Caco-2 (cell line): Measurements from ENCODE around the gene SYPL2. TPM values are rescaled to one million over a fixed set of nuclear protein-coding genes. Genes with fewer than 3 reads are reported as not detected.

Experiments used
- BruUV-seq: library from RNA; stranded (reverse); fragments of 400-500 nt; replicated peaks from 2 replicates; lab custom pipeline; 2021; lab: Mats Ljungman, UMichigan
- CTCF ChIA-PET: fragments of 300-600 bp; sonication (Branson Sonifier 250); formaldehyde crosslinking; loops from one replicate; lab custom pipeline; 2022; ENCODE audit warnings: antibody characterized with exemption; lab: Charles Lee
- POLR2A ChIA-PET: fragments of 300-600 bp; sonication (Branson Sonifier 250); formaldehyde crosslinking; loops from one replicate; lab custom pipeline; 2022; ENCODE audit warnings: antibody characterized with exemption; lab: Charles Lee
- DNase-seq, 2 experiments: peaks; one replicate each; pipeline versions ENCODE4 v3.0.0 to v3.0.0-alpha.2; 2020 to 2022
- H3K27me3 ChIP-seq: replicated peaks from 2 replicates; pipeline ENCODE4 v1.6.0; 2011; ENCODE audit warnings: low read length; ENCODE audit not compliant: control insufficient read depth, insufficient read depth
- H3K36me3 ChIP-seq: 2 replicates; pipeline ENCODE4 v1.5.1; 2011; ENCODE audit warnings: low read length; ENCODE audit not compliant: control insufficient read depth, insufficient read depth
- H3K4me1 ChIP-seq: fragments of 250-450 bp; sonication (Bioruptor Pico); 2 replicates; pipeline ENCODE4 v1.5.1; 2020; ENCODE audit warnings: mild to moderate bottlenecking
- H3K4me3 ChIP-seq: 2 replicates; pipeline ENCODE4 v1.5.1; 2011; ENCODE audit warnings: low read depth, mild to moderate bottlenecking, control low read depth, low read length
- H3K9me3 ChIP-seq: fragments of 250-450 bp; sonication (Bioruptor Pico); 2 replicates; pipeline ENCODE4 v1.5.1; 2020; ENCODE audit warnings: mild to moderate bottlenecking, moderate library complexity
- H3K27ac Mint-ChIP-seq: one replicate; pipeline ENCODE4 v1.8.0; 2022; ENCODE audit warnings: mixed read lengths; ENCODE audit not compliant: unreplicated experiment
- H3K27me3 Mint-ChIP-seq: one replicate; pipeline ENCODE4 v1.8.0; 2022; ENCODE audit warnings: mixed read lengths; ENCODE audit not compliant: insufficient read depth, unreplicated experiment
- H3K36me3 Mint-ChIP-seq: one replicate; pipeline ENCODE4 v1.8.0; 2022; ENCODE audit warnings: mild to moderate bottlenecking, mixed read lengths; ENCODE audit not compliant: insufficient read depth, unreplicated experiment
- H3K4me1 Mint-ChIP-seq: one replicate; pipeline ENCODE4 v1.8.0; 2022; ENCODE audit warnings: low read depth, mixed read lengths; ENCODE audit not compliant: unreplicated experiment
- H3K4me3 Mint-ChIP-seq: one replicate; pipeline ENCODE4 v1.8.0; 2022; ENCODE audit warnings: mild to moderate bottlenecking, moderate library complexity, mixed read lengths; ENCODE audit not compliant: unreplicated experiment
- H3K9me3 Mint-ChIP-seq: one replicate; pipeline ENCODE4 v1.8.0; 2022; ENCODE audit warnings: mixed read lengths; ENCODE audit not compliant: unreplicated experiment
- intact Hi-C: fragments of 100-400 bp; cut with micrococcal nuclease; formaldehyde crosslinking; loops from one replicate; pipeline ENCODE4 v1.10.0; 2022; ENCODE audit not compliant: unreplicated experiment
- total RNA-seq: library from RNA; stranded (reverse); gene quantifications from 2 replicates; pipeline ENCODE4 v1.2.3, GENCODE V29; 2022
- TF ChIP-seq, protein P1 (sequence below), 2 experiments: fragments of 200-600 bp in 1 of 2; IDR thresholded peaks; 1 replicate in 1 of 2; 2 replicates in 1 of 2; pipeline versions ENCODE4 v1.5.1 to v1.8.0; 2011 to 2022; ENCODE audit warnings: antibody characterized with exemption in 1 of 2, control low read depth in 1 of 2, inconsistent platforms in 1 of 2, low read depth in 1 of 2, low read length in 1 of 2, mild to moderate bottlenecking in 1 of 2, moderate library complexity in 1 of 2; ENCODE audit not compliant: insufficient read depth in 1 of 2, severe bottlenecking in 1 of 2, unreplicated experiment in 1 of 2

Gene SYPL2
- total RNA-seq, 1 experiment from 2014 or later, result 0.45 TPM

DNA sequence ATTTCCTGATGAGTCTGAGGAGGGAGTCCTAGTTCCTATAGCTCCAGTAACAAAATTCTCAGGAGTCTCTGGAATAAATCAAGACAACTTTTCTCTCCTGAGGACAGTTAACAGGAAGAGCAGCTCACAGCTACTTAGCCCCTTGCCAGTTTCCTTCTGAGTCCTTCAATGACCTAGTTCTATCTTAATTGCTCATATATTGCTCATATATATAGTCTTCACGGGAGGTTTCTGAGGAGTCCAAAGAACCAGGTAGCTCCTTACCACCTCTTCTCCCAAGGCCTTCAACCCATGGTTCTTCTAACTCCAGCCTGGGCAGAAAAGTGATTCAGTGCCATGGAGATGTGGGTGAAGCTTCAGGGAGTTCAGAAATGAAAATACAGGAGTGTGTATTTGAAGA, 38.6 kb downstream of the SYPL2 start:
- no peaks in the 10 kb centered on the region for H3K27me3 ChIP-seq
- no TSS peak for BruUV-seq
- H3K36me3 ChIP-seq, result no peaks in the 10 kb centered on the region
- Mint-ChIP-seq H3K27ac (no peak overlapping the region), H3K27me3 (peaks cover 5% of the 10 kb centered on the region), H3K9me3 (no peaks in the 10 kb centered on the region), H3K4me1 (peaks cover under 1% of the 10 kb centered on the region), H3K4me3 (no peak overlapping the region), H3K36me3 (no peaks in the 10 kb centered on the region)
- DNase-seq, result no peak
- H3K4me3 ChIP-seq, result no peak overlapping the region
- POLR2A ChIA-PET, result interaction anchor here (0.5 kb wide), 1 partner anchor 21 kb away, joined by 12 read pairs; the partner anchor contains the start of gene ATXN7L2
- H3K4me1 ChIP-seq, result no peaks in the 10 kb centered on the region
- no peaks in the 10 kb centered on the region for H3K9me3 ChIP-seq
- CTCF ChIA-PET, result no interaction called here
- intact Hi-C loops, result no loop called here
- TF ChIP-seq, protein P1, sequence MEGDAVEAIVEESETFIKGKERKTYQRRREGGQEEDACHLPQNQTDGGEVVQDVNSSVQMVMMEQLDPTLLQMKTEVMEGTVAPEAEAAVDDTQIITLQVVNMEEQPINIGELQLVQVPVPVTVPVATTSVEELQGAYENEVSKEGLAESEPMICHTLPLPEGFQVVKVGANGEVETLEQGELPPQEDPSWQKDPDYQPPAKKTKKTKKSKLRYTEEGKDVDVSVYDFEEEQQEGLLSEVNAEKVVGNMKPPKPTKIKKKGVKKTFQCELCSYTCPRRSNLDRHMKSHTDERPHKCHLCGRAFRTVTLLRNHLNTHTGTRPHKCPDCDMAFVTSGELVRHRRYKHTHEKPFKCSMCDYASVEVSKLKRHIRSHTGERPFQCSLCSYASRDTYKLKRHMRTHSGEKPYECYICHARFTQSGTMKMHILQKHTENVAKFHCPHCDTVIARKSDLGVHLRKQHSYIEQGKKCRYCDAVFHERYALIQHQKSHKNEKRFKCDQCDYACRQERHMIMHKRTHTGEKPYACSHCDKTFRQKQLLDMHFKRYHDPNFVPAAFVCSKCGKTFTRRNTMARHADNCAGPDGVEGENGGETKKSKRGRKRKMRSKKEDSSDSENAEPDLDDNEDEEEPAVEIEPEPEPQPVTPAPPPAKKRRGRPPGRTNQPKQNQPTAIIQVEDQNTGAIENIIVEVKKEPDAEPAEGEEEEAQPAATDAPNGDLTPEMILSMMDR (IDR thresholded peaks at IDR 0.05; ENCODE audit: insufficient read depth in 1 of 2, low read depth in 1 of 2, low read length in 1 of 2, severe bottlenecking in 1 of 2, unreplicated experiment in 1 of 2), result no peak

DNA sequence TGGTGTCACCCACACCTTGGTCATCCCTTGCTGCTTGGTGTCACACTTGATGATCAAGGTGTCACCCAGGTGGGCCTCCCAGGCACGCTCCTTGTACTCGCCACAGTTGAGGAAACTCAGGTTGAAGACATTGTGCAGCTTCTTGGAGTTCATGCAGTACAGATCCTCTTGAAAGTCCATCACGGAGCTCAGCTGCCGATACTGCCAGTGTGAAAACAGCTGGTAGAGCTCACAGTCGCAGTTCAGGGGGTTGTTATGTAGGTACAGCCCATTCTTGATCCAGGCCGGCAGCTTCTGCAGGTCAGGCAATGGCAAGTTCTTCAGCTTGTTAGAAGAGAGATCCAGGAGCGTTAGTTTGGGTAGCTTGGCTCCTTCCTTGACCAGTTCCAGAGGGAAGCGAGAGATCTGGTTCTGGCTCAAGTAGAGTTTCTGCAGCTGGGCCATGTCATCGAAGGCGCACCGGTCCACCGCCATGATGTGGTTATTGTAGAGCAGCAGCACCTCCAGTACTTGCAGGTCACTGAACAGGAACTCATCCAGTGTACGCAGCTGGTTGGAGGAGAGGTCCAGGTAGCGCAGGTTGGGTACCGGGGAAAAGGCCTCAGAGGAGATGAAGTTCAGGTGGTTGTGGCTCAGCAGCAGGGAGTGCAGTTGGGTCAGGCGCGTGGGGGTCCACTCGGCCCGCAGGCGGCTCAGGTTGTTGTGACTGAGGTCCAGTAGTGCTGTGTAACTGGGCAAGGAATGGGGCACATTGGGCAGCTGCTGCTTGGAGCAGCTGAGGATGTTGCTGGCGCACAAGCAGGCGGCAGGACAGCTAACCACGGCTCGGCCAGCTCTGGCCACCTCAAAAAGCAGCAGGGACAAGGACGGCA, 41.9 kb downstream of the SYPL2 start:
- Mint-ChIP-seq H3K4me3 (peak overlapping the region; percentile 76), H3K4me1 (peaks cover 6% of the 10 kb centered on the region), H3K36me3 (no peaks in the 10 kb centered on the region), H3K9me3 (no peaks in the 10 kb centered on the region), H3K27ac (no peak overlapping the region), H3K27me3 (peaks cover 10% of the 10 kb centered on the region)
- ChIA-PET POLR2A (no interaction called here), CTCF (interaction anchor here (0.8 to 1.2 kb wide), 2 partner anchors 14 to 24 kb away, joined by 6 read pairs; partner anchors contain the start of gene CYB561D1)
- intact Hi-C loops, result no loop called here
- no peaks in the 10 kb centered on the region for H3K36me3 ChIP-seq
- H3K9me3 ChIP-seq, result no peaks in the 10 kb centered on the region
- no peaks in the 10 kb centered on the region for H3K27me3 ChIP-seq
- BruUV-seq, result no TSS peak
- TF ChIP-seq, protein P1 (IDR thresholded peaks at IDR 0.05; ENCODE audit: insufficient read depth in 1 of 2, low read depth in 1 of 2, low read length in 1 of 2, severe bottlenecking in 1 of 2, unreplicated experiment in 1 of 2), result no peak
- DNase-seq, result no peak
- H3K4me3 ChIP-seq, result no peak overlapping the region
- H3K4me1 ChIP-seq, result no peaks in the 10 kb centered on the region

DNA sequence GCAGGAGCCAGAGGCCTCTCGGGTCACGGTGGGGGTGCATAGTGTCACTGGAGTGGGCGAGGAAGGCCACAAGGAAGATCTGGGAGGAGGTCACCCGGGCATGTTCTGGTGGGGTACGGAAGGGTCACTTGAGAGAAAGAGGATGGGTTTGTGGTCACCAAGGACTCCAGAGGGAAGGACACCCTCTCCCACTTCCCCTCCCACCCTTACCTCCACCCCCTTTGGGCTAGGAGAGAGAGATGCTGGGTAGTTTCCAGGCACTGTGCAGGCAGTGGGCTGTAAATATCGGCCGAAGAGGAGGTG, 42.5 kb downstream of the SYPL2 start:
- no TSS peak for BruUV-seq
- intact Hi-C loops, result no loop called here
- Mint-ChIP-seq H3K36me3 (no peaks in the 10 kb centered on the region), H3K27me3 (peaks cover 10% of the 10 kb centered on the region), H3K4me1 (peaks cover 6% of the 10 kb centered on the region), H3K9me3 (no peaks in the 10 kb centered on the region), H3K27ac (no peak overlapping the region), H3K4me3 (peak overlapping the region; percentile 76)
- no peaks in the 10 kb centered on the region for H3K27me3 ChIP-seq
- no peaks in the 10 kb centered on the region for H3K36me3 ChIP-seq
- ChIA-PET POLR2A (no interaction called here), CTCF (interaction anchor here (1.2 kb wide), 1 partner anchor 24 kb away, joined by 6 read pairs; no protein-coding TSS in a partner anchor)
- TF ChIP-seq, protein P1 (IDR thresholded peaks at IDR 0.05; ENCODE audit: insufficient read depth in 1 of 2, low read depth in 1 of 2, low read length in 1 of 2, severe bottlenecking in 1 of 2, unreplicated experiment in 1 of 2), result no peak
- no peak for DNase-seq
- H3K4me1 ChIP-seq, result no peaks in the 10 kb centered on the region
- H3K4me3 ChIP-seq, result peak overlapping the region; percentile 45
- no peaks in the 10 kb centered on the region for H3K9me3 ChIP-seq
